Neural progenitor cell (in vitro differentiated cells): ENCODE data around the gene SURF6. TPM values are rescaled to one million over a fixed set of nuclear protein-coding genes. Genes with fewer than 3 reads are reported as not detected.

ENCODE experiments used
- DNase-seq: peaks from one replicate; pipeline ENCODE4 v3.0.0-alpha.2; 2016; ENCODE audit warnings: low spot score
- H2AFZ ChIP-seq: fragments of 200-600 bp; sonication (generic); replicated peaks from 2 replicates; pipeline ENCODE4 v1.6.1; 2016; ENCODE audit warnings: antibody characterized with exemption
- H3F3A ChIP-seq: fragments of 200-600 bp; sonication (generic); 2 replicates; pipeline ENCODE4 v1.6.1; 2016; ENCODE audit warnings: antibody characterized with exemption, low read depth
- H3K27ac ChIP-seq: fragments of 200-600 bp; sonication (generic); 2 replicates; pipeline ENCODE4 v1.5.1; 2016; ENCODE audit warnings: mild to moderate bottlenecking
- H3K27me3 ChIP-seq: fragments of 200-600 bp; sonication (generic); 2 replicates; pipeline ENCODE4 v1.6.1; 2016; ENCODE audit warnings: mild to moderate bottlenecking, moderate library complexity
- H3K36me3 ChIP-seq: fragments of 200-600 bp; sonication (generic); 2 replicates; pipeline ENCODE4 v1.5.1; 2016
- H3K4me1 ChIP-seq: fragments of 200-600 bp; sonication (generic); 2 replicates; pipeline ENCODE4 v1.6.1; 2016; ENCODE audit warnings: mixed run types
- H3K4me2 ChIP-seq: fragments of 200-600 bp; sonication (generic); 2 replicates; pipeline ENCODE4 v1.6.1; 2016
- H3K4me3 ChIP-seq: fragments of 200-600 bp; sonication (generic); 2 replicates; pipeline ENCODE4 v1.5.1; 2016
- H3K79me2 ChIP-seq: fragments of 200-600 bp; sonication (generic); 2 replicates; pipeline ENCODE4 v1.6.1; 2016; ENCODE audit warnings: low read depth
- H3K9ac ChIP-seq: fragments of 200-600 bp; sonication (generic); 2 replicates; pipeline ENCODE4 v1.6.1; 2016
- H3K9me3 ChIP-seq: fragments of 200-600 bp; sonication (generic); 2 replicates; pipeline ENCODE4 v1.5.1; 2016; ENCODE audit warnings: low read depth
- H4K20me1 ChIP-seq: fragments of 200-600 bp; sonication (generic); 2 replicates; pipeline ENCODE4 v1.6.1; 2016; ENCODE audit warnings: low read depth
- H3K27ac Mint-ChIP-seq: 3 replicates; pipeline ENCODE4 v1.8.0; 2021; ENCODE audit warnings: mixed read lengths
- H3K27me3 Mint-ChIP-seq: 2 replicates; pipeline ENCODE4 v1.8.0; 2022; ENCODE audit warnings: low read depth, mild to moderate bottlenecking, inconsistent platforms, moderate library complexity, mixed read lengths; ENCODE audit not compliant: insufficient read depth
- H3K36me3 Mint-ChIP-seq: 3 replicates; pipeline ENCODE4 v1.8.0; 2021; ENCODE audit warnings: mixed read lengths
- H3K4me1 Mint-ChIP-seq: 3 replicates; pipeline ENCODE4 v1.8.0; 2021; ENCODE audit warnings: mixed read lengths
- H3K4me3 Mint-ChIP-seq: 3 replicates; pipeline ENCODE4 v1.8.0; 2021; ENCODE audit warnings: mild to moderate bottlenecking, moderate library complexity, mixed read lengths
- H3K9me3 Mint-ChIP-seq: 3 replicates; pipeline ENCODE4 v1.8.0; 2020; ENCODE audit warnings: mixed read lengths
- EZH2 ChIP-seq: fragments of 200-600 bp; sonication (generic); IDR thresholded peaks from 2 replicates; pipeline ENCODE4 v1.6.1; 2017; ENCODE audit warnings: antibody characterized with exemption, mild to moderate bottlenecking, moderate library complexity
- EZH2phosphoT487 ChIP-seq: fragments of 200-600 bp; sonication (generic); IDR thresholded peaks from 2 replicates; pipeline ENCODE4 v1.6.1; 2017; ENCODE audit warnings: antibody characterized with exemption
- total RNA-seq: library from RNA; depleted of rRNA; stranded (reverse); fragments of >200 nt; gene quantifications from 2 replicates; pipeline ENCODE4 v1.2.3, GENCODE V29; 2015; ENCODE audit warnings: low replicate concordance
- TF ChIP-seq, protein P1 (sequence below): fragments of 200-600 bp; sonication (generic); IDR thresholded peaks from 2 replicates; pipeline ENCODE4 v1.5.1; 2017; ENCODE audit warnings: antibody characterized with exemption, mild to moderate bottlenecking

The SURF6 gene
- total RNA-seq, 1 donor from 2014 or later = 13.2 TPM

DNA sequence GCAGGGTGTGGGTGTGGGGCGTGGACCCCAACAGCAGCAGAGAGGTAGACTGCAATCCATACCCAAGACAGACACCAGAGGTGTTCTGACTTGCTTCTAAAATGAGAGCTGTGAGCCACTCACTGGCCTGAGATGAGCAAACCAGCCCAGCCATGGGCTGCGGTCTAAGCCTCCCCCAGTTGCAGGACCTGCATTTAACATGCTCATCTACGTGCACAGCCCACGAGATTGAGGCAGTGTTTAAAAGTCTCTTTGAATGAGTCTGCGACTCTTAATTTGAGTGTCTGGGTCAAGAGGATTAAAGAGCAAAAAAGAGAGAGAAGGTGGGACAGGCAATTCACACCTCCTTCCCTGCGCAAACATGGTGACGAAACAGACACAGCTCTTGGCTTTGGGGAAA lies 33.9 kb upstream of the SURF6 start:
- Histone ChIP-seq H3K4me1 (peaks cover 4% of the 10 kb centered on the region), H3K9ac (no peak overlapping the region), H3K4me3 (no peak overlapping the region), H2AFZ (no peak overlapping the region), H4K20me1 (peaks cover 99% of the 10 kb centered on the region), H3K36me3 (no peaks in the 10 kb centered on the region), H3K27ac (no peak overlapping the region), H3K4me2 (no peak overlapping the region), H3F3A (no peaks in the 10 kb centered on the region), H3K9me3 (no peaks in the 10 kb centered on the region), H3K27me3 (no peaks in the 10 kb centered on the region), H3K79me2 (peaks cover 92% of the 10 kb centered on the region)
- Mint-ChIP-seq H3K4me1 (peaks cover 13% of the 10 kb centered on the region), H3K27ac (peak overlapping the region; percentile 80), H3K9me3 (no peaks in the 10 kb centered on the region), H3K27me3 (peaks cover 3% of the 10 kb centered on the region), H3K36me3 (peaks cover 17% of the 10 kb centered on the region), H3K4me3 (no peak overlapping the region)
- no peak for TF ChIP-seq EZH2
- no peak for TF ChIP-seq EZH2phosphoT487
- TF ChIP-seq, protein P1, sequence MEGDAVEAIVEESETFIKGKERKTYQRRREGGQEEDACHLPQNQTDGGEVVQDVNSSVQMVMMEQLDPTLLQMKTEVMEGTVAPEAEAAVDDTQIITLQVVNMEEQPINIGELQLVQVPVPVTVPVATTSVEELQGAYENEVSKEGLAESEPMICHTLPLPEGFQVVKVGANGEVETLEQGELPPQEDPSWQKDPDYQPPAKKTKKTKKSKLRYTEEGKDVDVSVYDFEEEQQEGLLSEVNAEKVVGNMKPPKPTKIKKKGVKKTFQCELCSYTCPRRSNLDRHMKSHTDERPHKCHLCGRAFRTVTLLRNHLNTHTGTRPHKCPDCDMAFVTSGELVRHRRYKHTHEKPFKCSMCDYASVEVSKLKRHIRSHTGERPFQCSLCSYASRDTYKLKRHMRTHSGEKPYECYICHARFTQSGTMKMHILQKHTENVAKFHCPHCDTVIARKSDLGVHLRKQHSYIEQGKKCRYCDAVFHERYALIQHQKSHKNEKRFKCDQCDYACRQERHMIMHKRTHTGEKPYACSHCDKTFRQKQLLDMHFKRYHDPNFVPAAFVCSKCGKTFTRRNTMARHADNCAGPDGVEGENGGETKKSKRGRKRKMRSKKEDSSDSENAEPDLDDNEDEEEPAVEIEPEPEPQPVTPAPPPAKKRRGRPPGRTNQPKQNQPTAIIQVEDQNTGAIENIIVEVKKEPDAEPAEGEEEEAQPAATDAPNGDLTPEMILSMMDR = no peak
- DNase-seq = no peak

DNA sequence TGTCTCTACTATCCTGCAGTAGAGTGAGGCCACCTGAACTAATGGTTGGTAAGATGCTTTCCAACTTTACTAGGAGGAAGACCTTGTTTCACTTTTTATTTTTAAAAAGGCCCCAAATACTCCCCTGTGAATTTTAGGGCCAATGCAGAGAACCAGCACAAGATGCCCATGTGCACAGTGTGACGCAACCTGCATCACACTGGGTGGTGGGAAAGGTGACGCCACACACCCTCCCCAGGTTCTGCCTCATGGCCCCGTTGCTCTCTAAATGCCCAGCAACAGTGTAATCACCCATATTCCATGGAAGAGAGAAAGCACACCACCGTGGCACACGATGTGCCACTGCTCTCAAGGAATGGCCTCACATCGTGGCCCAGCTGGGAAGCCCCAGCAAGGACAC lies 33.4 kb upstream of the SURF6 start:
- no peaks in the 10 kb centered on the region for H3K27me3 ChIP-seq
- H3K4me3 ChIP-seq = no peak overlapping the region
- H3K9me3 ChIP-seq = no peaks in the 10 kb centered on the region
- Mint-ChIP-seq H3K36me3 (peaks cover 12% of the 10 kb centered on the region), H3K4me1 (peaks cover 8% of the 10 kb centered on the region), H3K27me3 (peaks cover 3% of the 10 kb centered on the region), H3K4me3 (no peak overlapping the region), H3K9me3 (no peaks in the 10 kb centered on the region), H3K27ac (no peak overlapping the region)
- H3F3A ChIP-seq = no peaks in the 10 kb centered on the region
- peaks cover 94% of the 10 kb centered on the region for H4K20me1 ChIP-seq
- DNase-seq = no peak
- peaks cover under 1% of the 10 kb centered on the region for H3K4me1 ChIP-seq
- no peak overlapping the region for H3K9ac ChIP-seq
- H3K4me2 ChIP-seq = no peak overlapping the region
- no peak overlapping the region for H2AFZ ChIP-seq
- H3K79me2 ChIP-seq = peaks cover 87% of the 10 kb centered on the region
- TF ChIP-seq, protein P1 = no peak
- TF ChIP-seq EZH2phosphoT487 (no peak), EZH2 (no peak)
- no peaks in the 10 kb centered on the region for H3K36me3 ChIP-seq
- H3K27ac ChIP-seq = no peak overlapping the region

DNA sequence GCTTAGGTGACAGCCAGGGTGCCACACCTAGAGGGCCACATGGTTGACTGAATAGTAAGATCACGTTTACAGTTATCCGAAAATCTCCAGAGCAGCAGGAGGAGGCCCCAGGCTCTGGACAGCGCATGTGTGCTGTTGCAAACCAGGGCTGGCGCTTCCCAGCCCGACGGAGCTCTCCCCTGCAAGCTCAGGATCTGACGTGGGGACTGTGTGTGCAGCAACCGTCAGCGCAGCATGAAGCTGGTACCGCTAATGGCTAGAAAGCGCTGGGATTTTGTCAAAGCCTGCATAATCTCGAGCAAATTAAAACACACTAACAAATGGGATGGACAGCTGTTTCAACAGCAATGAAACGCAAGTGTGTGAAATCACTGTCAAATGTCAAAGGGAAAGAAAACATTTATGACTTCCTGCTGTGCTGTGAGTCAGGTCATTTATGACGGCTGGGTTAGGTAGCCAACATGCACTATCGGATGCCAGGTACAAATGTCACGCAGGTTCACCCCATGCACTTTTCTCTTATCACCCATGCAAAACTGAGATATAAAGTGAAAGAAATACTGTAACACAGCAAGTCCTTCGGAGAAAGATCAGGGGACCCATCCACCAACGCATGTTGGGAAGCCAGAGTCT lies 32.4 kb upstream of the SURF6 start:
- no peaks in the 10 kb centered on the region for H3K4me1 ChIP-seq
- no peaks in the 10 kb centered on the region for H3K27me3 ChIP-seq
- no peaks in the 10 kb centered on the region for H3F3A ChIP-seq
- no peak overlapping the region for H3K4me3 ChIP-seq
- TF ChIP-seq EZH2phosphoT487 = no peak
- no peak for TF ChIP-seq EZH2
- TF ChIP-seq, protein P1 = no peak
- H3K9ac ChIP-seq = no peak overlapping the region
- no peak overlapping the region for H3K4me3 Mint-ChIP-seq
- no peaks in the 10 kb centered on the region for H3K9me3 Mint-ChIP-seq
- peaks cover 18% of the 10 kb centered on the region for H3K36me3 Mint-ChIP-seq
- H3K4me1 Mint-ChIP-seq = peaks cover 8% of the 10 kb centered on the region
- H3K36me3 ChIP-seq = no peaks in the 10 kb centered on the region
- no peak overlapping the region for H3K4me2 ChIP-seq
- no peak for DNase-seq
- H2AFZ ChIP-seq = no peak overlapping the region
- no peaks in the 10 kb centered on the region for H3K9me3 ChIP-seq
- peak overlapping the region; percentile 64 for H3K27ac Mint-ChIP-seq
- peaks cover 4% of the 10 kb centered on the region for H3K27me3 Mint-ChIP-seq
- H4K20me1 ChIP-seq = peaks cover 84% of the 10 kb centered on the region
- no peak overlapping the region for H3K27ac ChIP-seq
- peaks cover 76% of the 10 kb centered on the region for H3K79me2 ChIP-seq
